Peyer's patch (tissue), 4 donors: ENCODE data around the gene GLA.

ENCODE experiments used
- POLR2A ChIP-seq, 2 donors: fragments of 450-650 bp; IDR thresholded peaks; one replicate each; pipeline ENCODE4 v1.5.1; 2017; ENCODE audit warnings: antibody characterized with exemption in 2 of 2, mild to moderate bottlenecking in 2 of 2, moderate library complexity in 2 of 2
- TF ChIP-seq, protein P1 (sequence below), 6 experiments: fragments of 450-650 bp in 4 of 6; fragments of 200-600 bp in 2 of 6; sonication (generic) in 1 of 6; IDR thresholded peaks; one replicate each; pipeline ENCODE4 v1.5.1; 2017 to 2019; ENCODE audit warnings: antibody characterized with exemption in 6 of 6, mild to moderate bottlenecking in 3 of 6, moderate library complexity in 1 of 6

DNA sequence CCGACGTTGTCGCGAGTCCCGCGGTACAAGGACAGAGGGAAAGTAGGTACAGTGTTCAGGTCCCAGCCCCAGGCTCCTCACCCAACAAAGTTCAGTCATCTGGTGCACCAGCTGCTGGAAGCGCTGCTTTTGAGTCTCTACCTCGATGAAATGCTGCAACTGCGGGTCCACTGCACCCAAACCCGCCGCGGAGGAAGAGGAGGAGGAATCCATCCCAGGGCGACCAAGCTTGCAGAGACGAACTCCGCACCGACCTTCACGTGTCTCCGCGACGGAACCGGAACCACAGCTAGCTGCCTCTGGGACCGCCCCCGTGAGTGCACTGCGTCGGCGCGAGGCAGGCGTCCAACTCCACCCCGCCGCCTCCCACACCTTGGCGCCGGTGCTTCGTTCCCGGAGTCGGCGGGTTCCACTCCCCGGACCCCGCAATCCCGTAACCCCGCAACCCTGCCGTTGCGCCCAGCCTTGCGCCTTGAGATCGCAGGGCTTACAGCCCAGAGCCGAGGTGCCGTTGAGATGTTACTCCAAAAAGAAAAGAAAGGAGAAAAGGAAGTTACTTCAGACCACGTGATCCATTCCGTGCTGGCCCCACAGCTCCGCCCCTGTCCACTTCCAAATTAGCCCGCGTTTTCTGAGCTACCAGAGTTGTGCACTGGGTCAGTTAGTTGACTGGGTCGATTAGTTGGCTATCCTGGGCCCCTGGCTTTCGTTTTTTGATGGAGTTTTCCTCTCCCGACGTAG lies 59.1 kb downstream of the GLA start, which contains the start of gene TIMM8A:
- TF ChIP-seq, protein P1, sequence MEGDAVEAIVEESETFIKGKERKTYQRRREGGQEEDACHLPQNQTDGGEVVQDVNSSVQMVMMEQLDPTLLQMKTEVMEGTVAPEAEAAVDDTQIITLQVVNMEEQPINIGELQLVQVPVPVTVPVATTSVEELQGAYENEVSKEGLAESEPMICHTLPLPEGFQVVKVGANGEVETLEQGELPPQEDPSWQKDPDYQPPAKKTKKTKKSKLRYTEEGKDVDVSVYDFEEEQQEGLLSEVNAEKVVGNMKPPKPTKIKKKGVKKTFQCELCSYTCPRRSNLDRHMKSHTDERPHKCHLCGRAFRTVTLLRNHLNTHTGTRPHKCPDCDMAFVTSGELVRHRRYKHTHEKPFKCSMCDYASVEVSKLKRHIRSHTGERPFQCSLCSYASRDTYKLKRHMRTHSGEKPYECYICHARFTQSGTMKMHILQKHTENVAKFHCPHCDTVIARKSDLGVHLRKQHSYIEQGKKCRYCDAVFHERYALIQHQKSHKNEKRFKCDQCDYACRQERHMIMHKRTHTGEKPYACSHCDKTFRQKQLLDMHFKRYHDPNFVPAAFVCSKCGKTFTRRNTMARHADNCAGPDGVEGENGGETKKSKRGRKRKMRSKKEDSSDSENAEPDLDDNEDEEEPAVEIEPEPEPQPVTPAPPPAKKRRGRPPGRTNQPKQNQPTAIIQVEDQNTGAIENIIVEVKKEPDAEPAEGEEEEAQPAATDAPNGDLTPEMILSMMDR (IDR thresholded peaks at IDR 0.05) = no peak
- TF ChIP-seq POLR2A (IDR thresholded peaks at IDR 0.05) = peak; percentile 38 to 60
